SK-N-SH treated with all-trans-retinoic acid at 6 μM for 48 hours (cell line): ENCODE results near the gene CLBA1.

Experiments used
- ATAC-seq: fragments of 200-7000 bp; cut with Tn5 transposase; 3 replicates; pipeline ENCODE4 v1.9.1; 2020; ENCODE audit warnings: mild to moderate bottlenecking, moderate library complexity
- BACH2 ChIP-seq: fragments of 250-450 bp; sonication (Bioruptor Pico); IDR thresholded peaks from 2 replicates; pipeline ENCODE4 v1.9.0; 2021; ENCODE audit warnings: mild to moderate bottlenecking, borderline replicate concordance
- CREB5 ChIP-seq: fragments of 250-450 bp; sonication (Bioruptor Pico); IDR thresholded peaks from 2 replicates; pipeline ENCODE4 v1.5.1; 2020; ENCODE audit warnings: low read depth, mild to moderate bottlenecking, moderate library complexity
- CSDC2 ChIP-seq: fragments of 250-450 bp; sonication (Bioruptor Pico); IDR thresholded peaks from 2 replicates; pipeline ENCODE4 v1.5.0; 2020; ENCODE audit warnings: mild to moderate bottlenecking, moderate library complexity
- ESRRG ChIP-seq: fragments of 250-450 bp; sonication (Bioruptor Pico); IDR thresholded peaks from 2 replicates; pipeline ENCODE4 v1.6.1; 2021; ENCODE audit warnings: mild to moderate bottlenecking
- GLIS3 ChIP-seq: fragments of 250-450 bp; sonication (Bioruptor Pico); IDR thresholded peaks from 2 replicates; pipeline ENCODE4 v1.5.0; 2020; ENCODE audit warnings: mild to moderate bottlenecking, moderate library complexity
- PATZ1 ChIP-seq: fragments of 250-450 bp; sonication (Bioruptor Pico); IDR thresholded peaks from 2 replicates; pipeline ENCODE4 v1.8.0; 2020; ENCODE audit warnings: mild to moderate bottlenecking, moderate library complexity, borderline replicate concordance
- POU6F1 ChIP-seq: fragments of 250-450 bp; sonication (Bioruptor Pico); IDR thresholded peaks from 2 replicates; pipeline ENCODE4 v1.8.0; 2021; ENCODE audit warnings: low read depth, mild to moderate bottlenecking, moderate library complexity, borderline replicate concordance
- RARB ChIP-seq: fragments of 250-450 bp; sonication (Bioruptor Pico); IDR thresholded peaks from 2 replicates; pipeline ENCODE4 v1.8.0; 2021; ENCODE audit warnings: mild to moderate bottlenecking, moderate library complexity
- SNAI2 ChIP-seq: fragments of 250-450 bp; sonication (Bioruptor Pico); IDR thresholded peaks from 2 replicates; pipeline ENCODE4 v1.5.0; 2020; ENCODE audit warnings: mild to moderate bottlenecking, moderate library complexity
- TCF4 ChIP-seq: fragments of 250-450 bp; sonication (Bioruptor Pico); IDR thresholded peaks from 2 replicates; pipeline ENCODE4 v1.8.0; 2021; ENCODE audit warnings: mild to moderate bottlenecking, moderate library complexity, borderline replicate concordance
- TOX ChIP-seq: fragments of 250-450 bp; sonication (Bioruptor Pico); IDR thresholded peaks from 2 replicates; pipeline ENCODE4 v1.8.0; 2021; ENCODE audit warnings: mild to moderate bottlenecking, moderate library complexity, borderline replicate concordance
- TSHZ2 ChIP-seq: fragments of 250-450 bp; sonication (Bioruptor Pico); IDR thresholded peaks from 2 replicates; pipeline ENCODE4 v1.5.0; 2020; ENCODE audit warnings: mild to moderate bottlenecking, moderate library complexity
- ZC3H10 ChIP-seq: fragments of 250-450 bp; sonication (Bioruptor Pico); IDR thresholded peaks from 2 replicates; pipeline ENCODE4 v1.5.1; 2021; ENCODE audit warnings: mild to moderate bottlenecking, moderate library complexity
- ZFP3 ChIP-seq: fragments of 250-450 bp; sonication (Bioruptor Pico); IDR thresholded peaks from 2 replicates; pipeline ENCODE4 v1.5.0; 2020; ENCODE audit warnings: mild to moderate bottlenecking, moderate library complexity
- ZFP30 ChIP-seq: fragments of 450-650 bp; formaldehyde crosslinking; IDR thresholded peaks from 2 replicates; pipeline ENCODE4 v1.5.0; 2022; ENCODE audit warnings: mild to moderate bottlenecking, moderate library complexity
- ZNF565 ChIP-seq: fragments of 450-650 bp; formaldehyde crosslinking; conservative IDR thresholded peaks from 2 replicates; pipeline ENCODE4 v1.5.0; 2020; ENCODE audit warnings: low read depth, mild to moderate bottlenecking, moderate library complexity
- ZNF70 ChIP-seq: fragments of 450-650 bp; formaldehyde crosslinking; IDR thresholded peaks from 2 replicates; pipeline ENCODE4 v1.5.0; 2020; ENCODE audit warnings: mild to moderate bottlenecking, moderate library complexity
- ZNF8 ChIP-seq: fragments of 450-650 bp; formaldehyde crosslinking; IDR thresholded peaks from 2 replicates; pipeline ENCODE4 v1.5.0; 2020; ENCODE audit warnings: mild to moderate bottlenecking, moderate library complexity
- TF ChIP-seq, protein P1 (sequence below): fragments of 250-450 bp; sonication (Bioruptor Pico); IDR thresholded peaks from 2 replicates; pipeline ENCODE4 v1.5.1; 2021; ENCODE audit warnings: mild to moderate bottlenecking, moderate library complexity

The CLBA1 gene

DNA sequence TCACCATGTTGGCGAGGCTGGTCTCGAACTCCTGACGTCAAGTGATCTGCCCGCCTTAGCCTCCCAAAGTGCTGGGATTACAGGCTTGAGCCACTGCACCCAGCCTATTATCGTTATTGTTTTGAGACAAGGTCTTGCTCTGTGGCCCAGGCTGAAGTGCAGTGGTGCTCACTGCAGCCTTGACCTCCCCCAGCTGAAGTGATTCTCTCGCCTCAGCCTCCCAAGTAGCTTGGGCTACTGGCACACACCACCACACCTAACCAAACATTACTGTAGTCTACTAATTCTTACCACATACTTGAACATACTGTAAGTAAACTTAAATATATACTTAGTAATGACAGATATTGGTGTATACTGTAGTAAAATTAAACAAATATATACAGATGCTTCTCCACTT is 39.8 kb downstream of the CLBA1 start:
- TF ChIP-seq ZC3H10 (no peak), ZNF70 (CRISPR knock-in tag) (no peak), TCF4 (no peak), GLIS3 (CRISPR knock-in tag) (no peak), TOX (CRISPR knock-in tag) (no peak), PATZ1 (no peak), ZNF565 (CRISPR knock-in tag) (no peak), BACH2 (CRISPR knock-in tag) (no peak)
- TF ChIP-seq, protein P1, sequence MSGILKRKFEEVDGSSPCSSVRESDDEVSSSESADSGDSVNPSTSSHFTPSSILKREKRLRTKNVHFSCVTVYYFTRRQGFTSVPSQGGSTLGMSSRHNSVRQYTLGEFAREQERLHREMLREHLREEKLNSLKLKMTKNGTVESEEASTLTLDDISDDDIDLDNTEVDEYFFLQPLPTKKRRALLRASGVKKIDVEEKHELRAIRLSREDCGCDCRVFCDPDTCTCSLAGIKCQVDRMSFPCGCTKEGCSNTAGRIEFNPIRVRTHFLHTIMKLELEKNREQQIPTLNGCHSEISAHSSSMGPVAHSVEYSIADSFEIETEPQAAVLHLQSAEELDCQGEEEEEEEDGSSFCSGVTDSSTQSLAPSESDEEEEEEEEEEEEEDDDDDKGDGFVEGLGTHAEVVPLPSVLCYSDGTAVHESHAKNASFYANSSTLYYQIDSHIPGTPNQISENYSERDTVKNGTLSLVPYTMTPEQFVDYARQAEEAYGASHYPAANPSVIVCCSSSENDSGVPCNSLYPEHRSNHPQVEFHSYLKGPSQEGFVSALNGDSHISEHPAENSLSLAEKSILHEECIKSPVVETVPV, result no peak
- no peak for ATAC-seq

DNA sequence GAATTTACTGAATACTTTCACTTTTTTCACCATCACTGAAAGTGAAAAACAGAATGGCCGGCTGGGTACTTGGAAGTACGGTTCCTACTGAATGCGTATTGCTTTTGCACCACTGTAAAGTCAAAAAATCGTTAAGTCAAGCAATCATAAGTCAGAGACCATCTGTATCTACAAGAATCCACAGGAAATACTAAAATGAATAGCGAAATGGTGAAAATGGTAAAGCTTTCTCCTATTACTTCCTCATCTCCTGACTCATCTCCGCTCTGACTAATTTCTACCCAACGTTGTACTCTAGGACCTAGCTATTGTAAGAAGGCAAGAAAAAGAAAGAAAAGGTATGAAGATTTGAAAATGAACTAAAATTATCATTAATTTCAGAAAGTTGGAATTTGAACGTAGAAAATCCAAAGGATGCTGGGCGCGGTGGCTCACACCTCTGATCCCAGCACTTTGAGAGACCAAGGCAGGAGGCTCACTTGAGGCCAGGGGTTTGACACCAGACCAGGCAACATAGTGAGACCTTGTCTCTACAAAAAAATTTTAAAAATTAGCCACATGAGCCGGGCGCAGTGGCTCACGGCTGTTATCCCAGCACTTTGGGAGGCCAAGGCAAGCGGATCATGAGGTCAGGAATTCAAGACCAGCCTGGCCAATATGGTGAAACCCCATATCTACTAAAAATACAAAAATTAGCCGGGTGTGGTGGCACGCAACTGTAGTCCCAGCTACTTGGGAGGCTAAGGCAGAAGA is 40.6 kb downstream of the CLBA1 start:
- no peak for TF ChIP-seq CSDC2 (CRISPR knock-in tag)
- no peak for TF ChIP-seq ZFP3 (CRISPR knock-in tag)
- no peak for TF ChIP-seq ESRRG
- TF ChIP-seq ZNF70 (CRISPR knock-in tag), result no peak
- TF ChIP-seq POU6F1 (CRISPR knock-in tag), result no peak
- TF ChIP-seq ZC3H10, result no peak
- no peak for TF ChIP-seq SNAI2 (CRISPR knock-in tag)
- TF ChIP-seq, protein P1, result no peak
- TF ChIP-seq ZNF8 (CRISPR knock-in tag), result no peak
- no peak for TF ChIP-seq RARB (CRISPR knock-in tag)
- TF ChIP-seq ZNF565 (CRISPR knock-in tag), result no peak
- no peak for TF ChIP-seq CREB5 (CRISPR knock-in tag)
- no peak for TF ChIP-seq TSHZ2 (CRISPR knock-in tag)
- TF ChIP-seq ZFP30 (CRISPR knock-in tag), result no peak
- TF ChIP-seq BACH2 (CRISPR knock-in tag), result no peak
- TF ChIP-seq TCF4, result no peak
- no peak for TF ChIP-seq GLIS3 (CRISPR knock-in tag)
- TF ChIP-seq PATZ1, result no peak
- ATAC-seq, result peak; percentile 19; the same call in 2 of the 3 replicates
